Stimulated activated CD8-positive, alpha-beta memory T cell treated with anti-CD3 and anti-CD28 coated beads, Interleukin-12 subunit alpha, Interleukin-12 subunit beta, amount 100 ng/mL, for 1 hour (primary cell): ENCODE results near the gene ADD3.

Experiments
- DNase-seq: peaks from one replicate; pipeline ENCODE4 v3.0.0-alpha.2; 2020; ENCODE audit warnings: low read depth

ADD3 gene

DNA sequence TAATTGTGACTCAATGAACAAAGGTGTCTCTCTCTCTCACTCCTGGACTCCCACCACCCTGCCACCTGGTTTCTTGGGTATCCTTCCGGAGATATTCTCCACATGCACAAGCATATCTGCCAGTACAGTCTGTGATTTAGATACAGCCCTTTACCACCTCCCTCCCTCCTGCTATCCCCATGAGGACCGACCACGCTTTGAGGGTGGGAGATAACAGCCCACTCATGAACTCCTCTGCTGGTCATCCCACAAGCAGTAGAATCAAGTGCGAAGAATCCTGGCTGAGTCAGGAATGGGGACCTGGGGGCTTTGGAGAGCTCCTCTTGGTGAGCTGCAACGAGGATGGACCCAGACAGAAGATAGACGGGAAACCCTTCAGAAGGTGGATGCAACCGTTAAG lies 171.4 kb downstream of the ADD3 start:
- DNase-seq: no peak

DNA sequence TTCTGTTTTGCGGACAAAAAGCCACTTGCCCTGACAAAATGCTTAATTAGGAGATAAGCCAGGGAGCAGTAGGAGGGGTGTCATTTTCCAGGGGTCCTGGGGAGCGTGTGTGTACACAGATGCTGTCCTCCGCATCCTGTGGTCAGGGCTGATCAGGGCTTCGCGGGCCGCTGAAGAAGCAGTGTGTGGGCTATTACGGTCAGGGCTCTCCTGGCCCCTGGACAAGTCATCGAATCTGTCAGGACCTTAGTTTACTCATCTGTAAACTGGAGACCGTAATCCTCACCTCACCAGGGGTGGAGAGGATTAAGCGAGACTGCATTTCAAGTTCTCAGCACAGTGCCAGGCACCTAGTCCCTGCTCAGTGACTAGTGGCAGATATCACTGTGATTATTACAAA lies 173.7 kb downstream of the ADD3 start:
- no peak for DNase-seq

DNA sequence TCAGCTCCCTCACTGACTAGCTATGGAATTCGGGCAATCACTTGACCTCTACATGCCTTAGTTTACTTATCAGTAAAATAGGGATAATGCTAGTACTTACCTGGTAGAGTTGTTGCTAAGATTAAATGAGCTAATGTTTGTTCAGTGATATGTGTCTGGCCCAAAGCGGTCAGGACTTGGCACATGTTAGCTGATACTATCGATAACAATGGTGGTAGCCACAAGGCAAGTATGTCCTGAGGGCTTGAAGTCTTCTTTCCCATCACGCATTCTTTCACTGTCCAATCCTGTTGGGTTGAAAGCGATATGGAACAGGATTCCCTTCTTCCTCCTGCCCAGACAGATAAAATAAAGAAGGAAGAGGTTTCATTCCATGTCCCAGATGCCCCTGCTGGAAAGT lies 174.1 kb downstream of the ADD3 start:
- DNase-seq: no peak

DNA sequence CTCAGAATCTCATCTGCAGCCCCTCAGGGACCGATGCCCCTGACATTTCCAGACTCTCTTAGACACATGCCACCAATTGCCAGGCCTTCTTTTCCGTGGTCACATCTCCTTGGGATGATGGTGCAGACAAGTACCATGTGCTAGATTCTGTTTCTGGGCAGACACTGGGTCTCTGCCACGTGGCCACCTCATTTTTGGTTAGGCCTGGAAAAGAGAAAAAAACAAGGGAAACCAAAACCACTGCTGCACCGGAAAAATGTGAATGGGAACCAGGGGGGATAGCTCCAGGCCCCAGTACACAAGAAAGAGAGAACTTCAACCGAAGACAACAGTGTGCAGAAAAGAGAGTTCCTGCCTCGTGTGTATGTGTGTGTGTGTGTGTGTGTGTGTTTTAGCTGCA lies 176.6 kb downstream of the ADD3 start:
- DNase-seq: no peak
